Endothelial cell of umbilical vein (primary cell): ENCODE measurements around the gene TRAF1. TPM values are rescaled to one million over a fixed set of nuclear protein-coding genes. Genes with fewer than 3 reads are reported as not detected.

Source experiments
- BruUV-seq: library from RNA; stranded (reverse); fragments of 400-500 nt; replicated peaks from 2 replicates; lab custom pipeline; 2021; lab: Mats Ljungman, UMichigan
- CTCF ChIA-PET: fragments of 300-600, 350-600 bp; sonication (Branson Sonifier 250); formaldehyde crosslinking; loops from one replicate; lab custom pipeline; 2021; ENCODE audit warnings: antibody characterized with exemption, inconsistent platforms; lab: Charles Lee
- POLR2A ChIA-PET: fragments of 300-600, 350-600 bp; sonication (Branson Sonifier 250); formaldehyde crosslinking; loops from one replicate; lab custom pipeline; 2021; ENCODE audit warnings: antibody characterized with exemption, inconsistent platforms; lab: Charles Lee
- DNase-seq: peaks from one replicate; pipeline ENCODE4 v3.0.0-alpha.2; 2011; ENCODE audit warnings: low read depth, low spot score
- FAIRE-seq: peaks from 2 replicates; lab custom pipeline; 2011; peaks lifted over from hg19 to GRCh38; lab: Jason Lieb, UNC
- H2AFZ ChIP-seq: 2 replicates; pipeline ENCODE4 v1.6.0; 2012; ENCODE audit warnings: low read depth, low read length, control low read depth, inconsistent platforms
- H3K27ac ChIP-seq: 2 replicates; pipeline ENCODE4 v1.5.1; 2011; ENCODE audit warnings: low read depth, mild to moderate bottlenecking, control low read depth, low read length, moderate library complexity; ENCODE audit not compliant: insufficient read depth
- H3K27me3 ChIP-seq, 2 experiments: 2 replicates each; pipeline versions ENCODE4 v1.6.0 to v1.6.1; 2011; ENCODE audit warnings: low read length in 2 of 2, mixed read lengths in 1 of 2; ENCODE audit not compliant: control insufficient read depth in 2 of 2, insufficient read depth in 2 of 2
- H3K36me3 ChIP-seq, 2 experiments: 2 replicates in 1 of 2; 3 replicates in 1 of 2; pipeline ENCODE4 v1.5.1; 2011; ENCODE audit warnings: low read length in 2 of 2, mild to moderate bottlenecking in 1 of 2, moderate library complexity in 1 of 2; ENCODE audit not compliant: control insufficient read depth in 2 of 2, insufficient read depth in 2 of 2; ENCODE audit errors: extremely low read depth in 1 of 2
- H3K4me1 ChIP-seq: 3 replicates; pipeline ENCODE4 v1.5.1; 2011; ENCODE audit warnings: mild to moderate bottlenecking, low read length; ENCODE audit not compliant: control insufficient read depth, insufficient read depth; ENCODE audit errors: extremely low read depth
- H3K4me2 ChIP-seq: 2 replicates; pipeline ENCODE4 v1.6.1; 2011; ENCODE audit warnings: low read length, control low read depth, mixed read lengths; ENCODE audit not compliant: insufficient read depth
- H3K4me3 ChIP-seq, 3 experiments: fragments of 200-600 bp in 1 of 3; sonication (generic), shearing (Covaris generic) in 1 of 3; replicated peaks in 1 of 3; 2 replicates each; pipeline ENCODE4 v1.5.1; 2011 to 2016; ENCODE audit warnings: control low read depth in 3 of 3, low read length in 3 of 3, mild to moderate bottlenecking in 2 of 3, inconsistent platforms in 1 of 3, low read depth in 1 of 3, moderate library complexity in 1 of 3; ENCODE audit not compliant: insufficient read depth in 1 of 3
- H3K79me2 ChIP-seq: 2 replicates; pipeline ENCODE4 v1.6.0; 2012; ENCODE audit warnings: low read length, inconsistent platforms; ENCODE audit not compliant: control insufficient read depth, insufficient read depth
- H3K9ac ChIP-seq: replicated peaks from 2 replicates; pipeline ENCODE3; 2011; ENCODE audit warnings: low read length, control low read depth; ENCODE audit not compliant: insufficient read depth; ENCODE audit errors: extremely low read depth
- H3K9me1 ChIP-seq: replicated peaks from 3 replicates; pipeline ENCODE4 v1.6.0; 2011; ENCODE audit warnings: mild to moderate bottlenecking, low read length; ENCODE audit not compliant: control insufficient read depth, insufficient read depth; ENCODE audit errors: extremely low read depth
- H3K9me3 ChIP-seq: replicated peaks from 2 replicates; pipeline ENCODE4 v1.5.1; 2012; ENCODE audit warnings: low read length, inconsistent platforms; ENCODE audit not compliant: control insufficient read depth, insufficient read depth
- H4K20me1 ChIP-seq: replicated peaks from 2 replicates; pipeline ENCODE3; 2011; ENCODE audit warnings: mild to moderate bottlenecking, low read length; ENCODE audit not compliant: control insufficient read depth, insufficient read depth; ENCODE audit errors: extremely low read depth
- EZH2 ChIP-seq: IDR thresholded peaks from 2 replicates; pipeline ENCODE4 v1.6.1; 2012; ENCODE audit warnings: borderline replicate concordance, low read depth, mild to moderate bottlenecking, moderate library complexity, low read length, inconsistent platforms; ENCODE audit not compliant: severe bottlenecking
- FOS ChIP-seq: IDR thresholded peaks from 2 replicates; pipeline ENCODE4 v1.6.1; 2011; ENCODE audit warnings: mild to moderate bottlenecking, low read length, moderate library complexity, borderline replicate concordance; ENCODE audit not compliant: insufficient read depth
- GATA2 ChIP-seq: IDR thresholded peaks from 2 replicates; pipeline ENCODE4 v1.7.0; 2011; ENCODE audit warnings: low read depth, mild to moderate bottlenecking, moderate library complexity, mixed read lengths, low read length; ENCODE audit not compliant: insufficient read length, insufficient read depth
- JUN ChIP-seq: IDR thresholded peaks from 2 replicates; pipeline ENCODE4 v1.6.1; 2011; ENCODE audit warnings: borderline replicate concordance, low read depth; ENCODE audit not compliant: insufficient read length, insufficient read depth
- MYC ChIP-seq: IDR thresholded peaks from one replicate; pipeline ENCODE4 v1.6.1; 2011; ENCODE audit warnings: mild to moderate bottlenecking, low read depth, low read length
- POLR2A ChIP-seq: IDR thresholded peaks from 2 replicates; pipeline ENCODE4 v1.6.1; 2012; ENCODE audit warnings: low read depth, mild to moderate bottlenecking, control low read depth, low read length
- POLR2AphosphoS5 ChIP-seq: IDR thresholded peaks from 2 replicates; pipeline ENCODE4 v1.6.1; 2012; ENCODE audit warnings: low read depth, mild to moderate bottlenecking, control low read depth, low read length, moderate library complexity; ENCODE audit not compliant: insufficient read depth
- dilution Hi-C: fragments of 300-500 bp; cut with MboI; formaldehyde crosslinking; loops from one replicate; pipeline ENCODE4 v1.15.0; 2019; ENCODE audit warnings: low sequenced_read_pairs; ENCODE audit not compliant: extremely low pct_ligation_motif_present
- intact Hi-C: fragments of 100-400 bp; cut with micrococcal nuclease; formaldehyde crosslinking; loops from one replicate; pipeline ENCODE4 v1.10.0; 2022
- polyA plus RNA-seq, 4 experiments: library from polyadenylated mRNA; depleted of rRNA in 3 of 4; stranded (reverse) in 3 of 4; unstranded in 1 of 4; fragments of >200 nt; gene quantifications; 2 replicates each; pipeline versions ENCODE4 v1.2.1 to v1.2.3, GENCODE V29; 2011 to 2012; ENCODE audit warnings: missing spikeins in 1 of 4
- total RNA-seq: library from RNA; stranded (reverse); gene quantifications from 2 replicates; pipeline ENCODE4 v1.2.3, GENCODE V29; 2021
- TF ChIP-seq, protein P1 (sequence below): IDR thresholded peaks from 2 replicates; pipeline ENCODE4 v1.6.1; 2011; ENCODE audit not compliant: insufficient read depth, insufficient read length
- TF ChIP-seq, protein P2 (sequence below), 2 donors: IDR thresholded peaks; 1 replicate in 1 of 2; 2 replicates in 1 of 2; pipeline ENCODE4 v1.5.1; 2011; ENCODE audit warnings: low read length in 2 of 2, mild to moderate bottlenecking in 2 of 2, moderate library complexity in 2 of 2, control low read depth in 1 of 2, inconsistent platforms in 1 of 2, low read depth in 1 of 2; ENCODE audit not compliant: insufficient read depth in 1 of 2; ENCODE audit errors: extremely low read depth in 1 of 2

The TRAF1 gene
- total and polyA plus RNA-seq, 2 donors (not counting 3 experiments of a cell fraction or from before 2014, with no cell fraction given): 2.0 to 2.6 TPM

- no peaks in the 10 kb centered on the region for H4K20me1 ChIP-seq
- no peaks in the 10 kb centered on the region for H3K9me1 ChIP-seq
- H3K9me3 ChIP-seq: no peaks in the 10 kb centered on the region
- dilution Hi-C loops (no loop called here), intact Hi-C loops (no loop called here)
- no peak overlapping the region for H3K4me2 ChIP-seq
- no peaks in the 10 kb centered on the region for H3K79me2 ChIP-seq
- TF ChIP-seq GATA2 (no peak), FOS (no peak), POLR2AphosphoS5 (no peak), POLR2A (no peak), MYC (no peak), JUN (no peak), EZH2 (no peak)
- TF ChIP-seq, protein P1, sequence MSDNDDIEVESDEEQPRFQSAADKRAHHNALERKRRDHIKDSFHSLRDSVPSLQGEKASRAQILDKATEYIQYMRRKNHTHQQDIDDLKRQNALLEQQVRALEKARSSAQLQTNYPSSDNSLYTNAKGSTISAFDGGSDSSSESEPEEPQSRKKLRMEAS: no peak
- TF ChIP-seq, protein P2, sequence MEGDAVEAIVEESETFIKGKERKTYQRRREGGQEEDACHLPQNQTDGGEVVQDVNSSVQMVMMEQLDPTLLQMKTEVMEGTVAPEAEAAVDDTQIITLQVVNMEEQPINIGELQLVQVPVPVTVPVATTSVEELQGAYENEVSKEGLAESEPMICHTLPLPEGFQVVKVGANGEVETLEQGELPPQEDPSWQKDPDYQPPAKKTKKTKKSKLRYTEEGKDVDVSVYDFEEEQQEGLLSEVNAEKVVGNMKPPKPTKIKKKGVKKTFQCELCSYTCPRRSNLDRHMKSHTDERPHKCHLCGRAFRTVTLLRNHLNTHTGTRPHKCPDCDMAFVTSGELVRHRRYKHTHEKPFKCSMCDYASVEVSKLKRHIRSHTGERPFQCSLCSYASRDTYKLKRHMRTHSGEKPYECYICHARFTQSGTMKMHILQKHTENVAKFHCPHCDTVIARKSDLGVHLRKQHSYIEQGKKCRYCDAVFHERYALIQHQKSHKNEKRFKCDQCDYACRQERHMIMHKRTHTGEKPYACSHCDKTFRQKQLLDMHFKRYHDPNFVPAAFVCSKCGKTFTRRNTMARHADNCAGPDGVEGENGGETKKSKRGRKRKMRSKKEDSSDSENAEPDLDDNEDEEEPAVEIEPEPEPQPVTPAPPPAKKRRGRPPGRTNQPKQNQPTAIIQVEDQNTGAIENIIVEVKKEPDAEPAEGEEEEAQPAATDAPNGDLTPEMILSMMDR (IDR thresholded peaks at IDR 0.05; ENCODE audit: extremely low read depth in 1 of 2, insufficient read depth in 1 of 2, low read depth in 1 of 2, low read length in 2 of 2): no peak
- no TSS peak for BruUV-seq
- ChIA-PET POLR2A (no interaction called here), CTCF (no interaction called here)
- H3K4me1 ChIP-seq: peaks cover 6% of the 10 kb centered on the region
- DNase-seq (no peak), FAIRE-seq (no peak)
- H3K27me3 ChIP-seq: no peaks in the 10 kb centered on the region
- no peak overlapping the region for H3K9ac ChIP-seq
- H2AFZ ChIP-seq: no peak overlapping the region
- H3K4me3 ChIP-seq: no peak overlapping the region
- H3K36me3 ChIP-seq: no peaks in the 10 kb centered on the region
- no peak overlapping the region for H3K27ac ChIP-seq
Measured at GRCh38 chr9:120914396-120914795, 12.2 kb downstream of the TRAF1 start.
